Endothelial cell of umbilical vein (primary cell): ENCODE data around the gene ACTA2. TPM values are rescaled to one million over a fixed set of nuclear protein-coding genes. Genes with fewer than 3 reads are reported as not detected.

Source experiments
- BruUV-seq: library from RNA; stranded (reverse); fragments of 400-500 nt; replicated peaks from 2 replicates; lab custom pipeline; 2021; lab: Mats Ljungman, UMichigan
- CTCF ChIA-PET: fragments of 300-600, 350-600 bp; sonication (Branson Sonifier 250); formaldehyde crosslinking; loops from one replicate; lab custom pipeline; 2021; ENCODE audit warnings: antibody characterized with exemption, inconsistent platforms; lab: Charles Lee
- POLR2A ChIA-PET: fragments of 300-600, 350-600 bp; sonication (Branson Sonifier 250); formaldehyde crosslinking; loops from one replicate; lab custom pipeline; 2021; ENCODE audit warnings: antibody characterized with exemption, inconsistent platforms; lab: Charles Lee
- DNase-seq: peaks from one replicate; pipeline ENCODE4 v3.0.0-alpha.2; 2011; ENCODE audit warnings: low read depth, low spot score
- FAIRE-seq: peaks from 2 replicates; lab custom pipeline; 2011; peaks lifted over from hg19 to GRCh38; lab: Jason Lieb, UNC
- H2AFZ ChIP-seq: 2 replicates; pipeline ENCODE4 v1.6.0; 2012; ENCODE audit warnings: low read depth, low read length, control low read depth, inconsistent platforms
- H3K27ac ChIP-seq: 2 replicates; pipeline ENCODE4 v1.5.1; 2011; ENCODE audit warnings: low read depth, mild to moderate bottlenecking, control low read depth, low read length, moderate library complexity; ENCODE audit not compliant: insufficient read depth
- H3K27me3 ChIP-seq, 2 experiments: 2 replicates each; pipeline versions ENCODE4 v1.6.0 to v1.6.1; 2011; ENCODE audit warnings: low read length in 2 of 2, mixed read lengths in 1 of 2; ENCODE audit not compliant: control insufficient read depth in 2 of 2, insufficient read depth in 2 of 2
- H3K36me3 ChIP-seq, 2 experiments: 2 replicates in 1 of 2; 3 replicates in 1 of 2; pipeline ENCODE4 v1.5.1; 2011; ENCODE audit warnings: low read length in 2 of 2, mild to moderate bottlenecking in 1 of 2, moderate library complexity in 1 of 2; ENCODE audit not compliant: control insufficient read depth in 2 of 2, insufficient read depth in 2 of 2; ENCODE audit errors: extremely low read depth in 1 of 2
- H3K4me1 ChIP-seq: 3 replicates; pipeline ENCODE4 v1.5.1; 2011; ENCODE audit warnings: mild to moderate bottlenecking, low read length; ENCODE audit not compliant: control insufficient read depth, insufficient read depth; ENCODE audit errors: extremely low read depth
- H3K4me2 ChIP-seq: 2 replicates; pipeline ENCODE4 v1.6.1; 2011; ENCODE audit warnings: low read length, control low read depth, mixed read lengths; ENCODE audit not compliant: insufficient read depth
- H3K4me3 ChIP-seq, 3 experiments: fragments of 200-600 bp in 1 of 3; sonication (generic), shearing (Covaris generic) in 1 of 3; replicated peaks in 1 of 3; 2 replicates each; pipeline ENCODE4 v1.5.1; 2011 to 2016; ENCODE audit warnings: control low read depth in 3 of 3, low read length in 3 of 3, mild to moderate bottlenecking in 2 of 3, inconsistent platforms in 1 of 3, low read depth in 1 of 3, moderate library complexity in 1 of 3; ENCODE audit not compliant: insufficient read depth in 1 of 3
- H3K79me2 ChIP-seq: 2 replicates; pipeline ENCODE4 v1.6.0; 2012; ENCODE audit warnings: low read length, inconsistent platforms; ENCODE audit not compliant: control insufficient read depth, insufficient read depth
- H3K9ac ChIP-seq: replicated peaks from 2 replicates; pipeline ENCODE3; 2011; ENCODE audit warnings: low read length, control low read depth; ENCODE audit not compliant: insufficient read depth; ENCODE audit errors: extremely low read depth
- H3K9me1 ChIP-seq: replicated peaks from 3 replicates; pipeline ENCODE4 v1.6.0; 2011; ENCODE audit warnings: mild to moderate bottlenecking, low read length; ENCODE audit not compliant: control insufficient read depth, insufficient read depth; ENCODE audit errors: extremely low read depth
- H3K9me3 ChIP-seq: replicated peaks from 2 replicates; pipeline ENCODE4 v1.5.1; 2012; ENCODE audit warnings: low read length, inconsistent platforms; ENCODE audit not compliant: control insufficient read depth, insufficient read depth
- H4K20me1 ChIP-seq: replicated peaks from 2 replicates; pipeline ENCODE3; 2011; ENCODE audit warnings: mild to moderate bottlenecking, low read length; ENCODE audit not compliant: control insufficient read depth, insufficient read depth; ENCODE audit errors: extremely low read depth
- CTCF ChIP-seq, 2 donors: IDR thresholded peaks; 1 replicate in 1 of 2; 2 replicates in 1 of 2; pipeline ENCODE4 v1.5.1; 2011; ENCODE audit warnings: low read length in 2 of 2, mild to moderate bottlenecking in 2 of 2, moderate library complexity in 2 of 2, control low read depth in 1 of 2, inconsistent platforms in 1 of 2, low read depth in 1 of 2; ENCODE audit not compliant: insufficient read depth in 1 of 2; ENCODE audit errors: extremely low read depth in 1 of 2
- EZH2 ChIP-seq: IDR thresholded peaks from 2 replicates; pipeline ENCODE4 v1.6.1; 2012; ENCODE audit warnings: borderline replicate concordance, low read depth, mild to moderate bottlenecking, moderate library complexity, low read length, inconsistent platforms; ENCODE audit not compliant: severe bottlenecking
- FOS ChIP-seq: IDR thresholded peaks from 2 replicates; pipeline ENCODE4 v1.6.1; 2011; ENCODE audit warnings: mild to moderate bottlenecking, low read length, moderate library complexity, borderline replicate concordance; ENCODE audit not compliant: insufficient read depth
- GATA2 ChIP-seq: IDR thresholded peaks from 2 replicates; pipeline ENCODE4 v1.7.0; 2011; ENCODE audit warnings: low read depth, mild to moderate bottlenecking, moderate library complexity, mixed read lengths, low read length; ENCODE audit not compliant: insufficient read length, insufficient read depth
- JUN ChIP-seq: IDR thresholded peaks from 2 replicates; pipeline ENCODE4 v1.6.1; 2011; ENCODE audit warnings: borderline replicate concordance, low read depth; ENCODE audit not compliant: insufficient read length, insufficient read depth
- MYC ChIP-seq: IDR thresholded peaks from one replicate; pipeline ENCODE4 v1.6.1; 2011; ENCODE audit warnings: mild to moderate bottlenecking, low read depth, low read length
- POLR2A ChIP-seq: IDR thresholded peaks from 2 replicates; pipeline ENCODE4 v1.6.1; 2012; ENCODE audit warnings: low read depth, mild to moderate bottlenecking, control low read depth, low read length
- POLR2AphosphoS5 ChIP-seq: IDR thresholded peaks from 2 replicates; pipeline ENCODE4 v1.6.1; 2012; ENCODE audit warnings: low read depth, mild to moderate bottlenecking, control low read depth, low read length, moderate library complexity; ENCODE audit not compliant: insufficient read depth
- dilution Hi-C: fragments of 300-500 bp; cut with MboI; formaldehyde crosslinking; loops from one replicate; pipeline ENCODE4 v1.15.0; 2019; ENCODE audit warnings: low sequenced_read_pairs; ENCODE audit not compliant: extremely low pct_ligation_motif_present
- intact Hi-C: fragments of 100-400 bp; cut with micrococcal nuclease; formaldehyde crosslinking; loops from one replicate; pipeline ENCODE4 v1.10.0; 2022
- polyA plus RNA-seq, 4 experiments: library from polyadenylated mRNA; depleted of rRNA in 3 of 4; stranded (reverse) in 3 of 4; unstranded in 1 of 4; fragments of >200 nt; gene quantifications; 2 replicates each; pipeline versions ENCODE4 v1.2.1 to v1.2.3, GENCODE V29; 2011 to 2012; ENCODE audit warnings: missing spikeins in 1 of 4
- total RNA-seq: library from RNA; stranded (reverse); gene quantifications from 2 replicates; pipeline ENCODE4 v1.2.3, GENCODE V29; 2021
- TF ChIP-seq, protein P1 (sequence below): IDR thresholded peaks from 2 replicates; pipeline ENCODE4 v1.6.1; 2011; ENCODE audit not compliant: insufficient read depth, insufficient read length

ACTA2 gene
- total and polyA plus RNA-seq, 2 donors (not counting 3 experiments of a cell fraction or from before 2014, with no cell fraction given), result 6.3 to 9.7 TPM

DNA sequence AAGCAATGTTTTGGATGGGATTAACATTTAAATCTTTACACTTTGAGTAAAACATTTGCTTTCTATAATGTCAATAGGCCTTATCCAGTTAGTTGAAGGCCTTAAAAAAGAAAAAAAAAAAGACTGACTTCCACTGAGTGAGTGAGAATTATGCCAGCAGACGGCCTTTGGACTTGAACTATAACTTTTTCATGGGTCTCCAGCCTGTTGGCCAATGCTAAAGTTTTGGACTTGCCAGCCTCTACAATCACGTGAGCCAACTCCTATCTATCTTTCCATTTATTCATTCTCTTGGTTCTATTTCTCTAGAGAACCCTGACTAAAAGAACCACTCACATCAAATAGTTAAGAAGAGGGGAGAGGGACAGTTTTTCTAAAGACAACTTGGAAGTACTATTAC, 35.3 kb upstream of the ACTA2 start:
- CTCF ChIA-PET, result interaction anchor here (0.7 to 4.2 kb wide), 28 partner anchors 8 to 401 kb away, joined by 3 to 103 read pairs (median 5); partner anchors contain the start of gene CH25H
- H3K4me3 ChIP-seq, result no peak overlapping the region
- TF ChIP-seq POLR2AphosphoS5 (no peak), MYC (no peak), FOS (no peak), CTCF (IDR thresholded peaks at IDR 0.05; ENCODE audit: extremely low read depth in 1 of 2, insufficient read depth in 1 of 2, low read depth in 1 of 2, low read length in 2 of 2) (no peak), EZH2 (no peak), GATA2 (no peak), POLR2A (no peak), JUN (no peak)
- TF ChIP-seq, protein P1, sequence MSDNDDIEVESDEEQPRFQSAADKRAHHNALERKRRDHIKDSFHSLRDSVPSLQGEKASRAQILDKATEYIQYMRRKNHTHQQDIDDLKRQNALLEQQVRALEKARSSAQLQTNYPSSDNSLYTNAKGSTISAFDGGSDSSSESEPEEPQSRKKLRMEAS, result no peak
- no peak for FAIRE-seq
- H3K4me2 ChIP-seq, result no peak overlapping the region
- POLR2A ChIA-PET, result no interaction called here
- H2AFZ ChIP-seq, result no peak overlapping the region
- H3K9me3 ChIP-seq, result no peaks in the 10 kb centered on the region
- no peaks in the 10 kb centered on the region for H4K20me1 ChIP-seq
- BruUV-seq, result no TSS peak
- H3K9me1 ChIP-seq, result no peaks in the 10 kb centered on the region
- dilution Hi-C loops, result loop anchor here (25.0 kb wide), 1 partner anchor 224 kb away; the partner anchor contains the start of gene CH25H
- no peaks in the 10 kb centered on the region for H3K36me3 ChIP-seq
- H3K27ac ChIP-seq, result no peak overlapping the region
- peaks cover 9 to 20% of the 10 kb centered on the region in 2 experiments for H3K27me3 ChIP-seq
- no peak overlapping the region for H3K9ac ChIP-seq
- no peaks in the 10 kb centered on the region for H3K79me2 ChIP-seq
- peaks cover 24% of the 10 kb centered on the region for H3K4me1 ChIP-seq
- no peak for DNase-seq
- intact Hi-C loops, result loop anchor here (1.0 kb wide), 2 partner anchors 53 to 153 kb away; no protein-coding TSS in a partner anchor
